ENCODE results near the gene SLC22A14. TPM values are rescaled to one million over a fixed set of nuclear protein-coding genes. Genes with fewer than 3 reads are reported as not detected.
"Not testable (repeated sequence)": the region's sequence is repeated elsewhere in the genome, so short reads cannot be mapped to it uniquely, and the experiment has no call there.

The SLC22A14 gene
- total RNA-seq, 2 experiments from 2014 or later = not detected

GRCh38 chr3:38315488-38316230, 33.6 kb downstream of the SLC22A14 start:
- Mint-ChIP-seq H3K9me3 (ENCODE audit: insufficient read depth) (no peaks in the 10 kb centered on the region), H3K4me3 (no peak overlapping the region), H3K27ac (no peak overlapping the region), H3K27me3 (ENCODE audit: low read depth) (no peaks in the 10 kb centered on the region), H3K36me3 (ENCODE audit: low read depth) (no peaks in the 10 kb centered on the region), H3K4me1 (ENCODE audit: low read depth) (no peaks in the 10 kb centered on the region)
- CTCF ChIA-PET = no interaction called here
- POLR2A ChIA-PET = interaction anchor here (0.8 kb wide), 1 partner anchor 16 kb away, joined by 3 read pairs; no protein-coding TSS in a partner anchor
- DNase-seq (no peak), ATAC-seq (no peak)

GRCh38 chr3:38316356-38317191, 34.5 kb downstream of the SLC22A14 start:
- DNase-seq (no peak), ATAC-seq (no peak)
- ChIA-PET CTCF (no interaction called here), POLR2A (no interaction called here)
- Mint-ChIP-seq H3K36me3 (ENCODE audit: low read depth) (no peaks in the 10 kb centered on the region), H3K27ac (no peak overlapping the region), H3K27me3 (ENCODE audit: low read depth) (no peaks in the 10 kb centered on the region), H3K4me3 (no peak overlapping the region), H3K9me3 (ENCODE audit: insufficient read depth) (no peaks in the 10 kb centered on the region), H3K4me1 (ENCODE audit: low read depth) (no peaks in the 10 kb centered on the region)

- DNase-seq (no peak), ATAC-seq (no peak)
- ChIA-PET CTCF (no interaction called here), POLR2A (no interaction called here)
- H3K36me3 Mint-ChIP-seq (ENCODE audit: low read depth) = no peaks in the 10 kb centered on the region
- no peaks in the 10 kb centered on the region for H3K9me3 Mint-ChIP-seq (ENCODE audit: insufficient read depth)
- H3K27ac Mint-ChIP-seq = no peak overlapping the region
- H3K27me3 Mint-ChIP-seq (ENCODE audit: low read depth) = no peaks in the 10 kb centered on the region
- H3K4me1 Mint-ChIP-seq (ENCODE audit: low read depth) = no peaks in the 10 kb centered on the region
- no peak overlapping the region for H3K4me3 Mint-ChIP-seq
Measured at GRCh38 chr3:38317192-38317759, 35.2 kb downstream of the SLC22A14 start.

GRCh38 chr3:38318766-38319671, 36.9 kb downstream of the SLC22A14 start:
- ATAC-seq (no peak), DNase-seq (peak; percentile 6)
- H3K4me3 Mint-ChIP-seq = no peak overlapping the region
- H3K27me3 Mint-ChIP-seq (ENCODE audit: low read depth) = peaks cover 6% of the 10 kb centered on the region
- no peaks in the 10 kb centered on the region for H3K36me3 Mint-ChIP-seq (ENCODE audit: low read depth)
- ChIA-PET CTCF (interaction anchor here (0.7 to 1.4 kb wide), 3 partner anchors 16 to 161 kb away, joined by 3 to 4 read pairs (median 4); no protein-coding TSS in a partner anchor), POLR2A (no interaction called here)
- no peaks in the 10 kb centered on the region for H3K4me1 Mint-ChIP-seq (ENCODE audit: low read depth)
- H3K27ac Mint-ChIP-seq = no peak overlapping the region
- no peaks in the 10 kb centered on the region for H3K9me3 Mint-ChIP-seq (ENCODE audit: insufficient read depth)

- peaks cover 12% of the 10 kb centered on the region for H3K27me3 Mint-ChIP-seq (ENCODE audit: low read depth)
- CTCF ChIA-PET; H3K4me3 Mint-ChIP-seq; H3K4me1 Mint-ChIP-seq (ENCODE audit: low read depth); ATAC-seq; H3K27ac Mint-ChIP-seq; DNase-seq; H3K36me3 Mint-ChIP-seq (ENCODE audit: low read depth); POLR2A ChIA-PET; H3K9me3 Mint-ChIP-seq (ENCODE audit: insufficient read depth): not testable (repeated sequence)
Measured at GRCh38 chr3:38320638-38321037, 38.5 kb downstream of the SLC22A14 start.

- H3K4me1 Mint-ChIP-seq (ENCODE audit: low read depth) = no peaks in the 10 kb centered on the region
Measured at GRCh38 chr3:38323060-38323459, 41.0 kb downstream of the SLC22A14 start.

GRCh38 chr3:38325256-38325655, 43.2 kb downstream of the SLC22A14 start:
- POLR2A ChIA-PET = no interaction called here
- H3K36me3 Mint-ChIP-seq (ENCODE audit: low read depth) = no peaks in the 10 kb centered on the region

More at GRCh38 chr3:38323060-38323459, 41.0 kb downstream of the SLC22A14 start:
- Mint-ChIP-seq H3K9me3 (ENCODE audit: insufficient read depth) (no peaks in the 10 kb centered on the region), H3K27ac (no peak overlapping the region), H3K27me3 (ENCODE audit: low read depth) (peaks cover 17% of the 10 kb centered on the region), H3K4me3 (no peak overlapping the region), H3K36me3 (ENCODE audit: low read depth) (no peaks in the 10 kb centered on the region)
- CTCF ChIA-PET = no interaction called here
- ATAC-seq = no peak
- DNase-seq = no peak
- POLR2A ChIA-PET = no interaction called here

GRCh38 chr3:38327335-38328009, 45.4 kb downstream of the SLC22A14 start:
- no peak overlapping the region for H3K4me3 Mint-ChIP-seq
- no peaks in the 10 kb centered on the region for H3K4me1 Mint-ChIP-seq (ENCODE audit: low read depth)
- POLR2A ChIA-PET = interaction anchor here (1.2 kb wide), 1 partner anchor 203 kb away, joined by 3 read pairs; no protein-coding TSS in a partner anchor

More at GRCh38 chr3:38325256-38325655, 43.2 kb downstream of the SLC22A14 start:
- H3K4me1 Mint-ChIP-seq (ENCODE audit: low read depth) = no peaks in the 10 kb centered on the region
- ATAC-seq (no peak), DNase-seq (no peak)
- H3K9me3 Mint-ChIP-seq (ENCODE audit: insufficient read depth) = no peaks in the 10 kb centered on the region
- H3K27me3 Mint-ChIP-seq (ENCODE audit: low read depth) = peaks cover 17% of the 10 kb centered on the region
- H3K4me3 Mint-ChIP-seq = no peak overlapping the region
- CTCF ChIA-PET = no interaction called here
- H3K27ac Mint-ChIP-seq = no peak overlapping the region

GRCh38 chr3:38331257-38332022, 49.3 kb downstream of the SLC22A14 start:
- Mint-ChIP-seq H3K27ac (no peak overlapping the region), H3K9me3 (ENCODE audit: insufficient read depth) (no peaks in the 10 kb centered on the region), H3K27me3 (ENCODE audit: low read depth) (peaks cover 11% of the 10 kb centered on the region), H3K4me3 (no peak overlapping the region), H3K4me1 (ENCODE audit: low read depth) (no peaks in the 10 kb centered on the region), H3K36me3 (ENCODE audit: low read depth) (no peaks in the 10 kb centered on the region)
- ATAC-seq = no peak
- ChIA-PET POLR2A (no interaction called here), CTCF (no interaction called here)
- no peak for DNase-seq

More at GRCh38 chr3:38327335-38328009, 45.4 kb downstream of the SLC22A14 start:
- ATAC-seq (no peak), DNase-seq (peak; percentile 8)
- H3K27me3 Mint-ChIP-seq (ENCODE audit: low read depth) = peaks cover 17% of the 10 kb centered on the region
- no peak overlapping the region for H3K27ac Mint-ChIP-seq
- H3K36me3 Mint-ChIP-seq (ENCODE audit: low read depth) = no peaks in the 10 kb centered on the region
- CTCF ChIA-PET = interaction anchor here (1.0 to 1.7 kb wide), 4 partner anchors 19 to 261 kb away, joined by 3 to 5 read pairs (median 4); partner anchors contain the start of genes EXOG and XYLB
- no peaks in the 10 kb centered on the region for H3K9me3 Mint-ChIP-seq (ENCODE audit: insufficient read depth)

- no peaks in the 10 kb centered on the region for H3K4me1 Mint-ChIP-seq (ENCODE audit: low read depth)
- POLR2A ChIA-PET = no interaction called here
- DNase-seq = no peak
- H3K4me3 Mint-ChIP-seq = no peak overlapping the region
- CTCF ChIA-PET = no interaction called here
- no peaks in the 10 kb centered on the region for H3K9me3 Mint-ChIP-seq (ENCODE audit: insufficient read depth)
- no peaks in the 10 kb centered on the region for H3K36me3 Mint-ChIP-seq (ENCODE audit: low read depth)
- H3K27ac Mint-ChIP-seq = no peak overlapping the region
- peaks cover 8% of the 10 kb centered on the region for H3K27me3 Mint-ChIP-seq (ENCODE audit: low read depth)
- ATAC-seq = no peak
Measured at GRCh38 chr3:38332201-38332600, 50.1 kb downstream of the SLC22A14 start.
